Glutamatergic neuron (in vitro differentiated cells): ENCODE measurements around the gene CTBP2. TPM values are rescaled to one million over a fixed set of nuclear protein-coding genes. Genes with fewer than 3 reads are reported as not detected.

Experiments
- DNase-seq: peaks from one replicate; pipeline ENCODE4 v3.0.0; 2022
- H3K27ac Mint-ChIP-seq: one replicate; pipeline ENCODE4 v1.8.0; 2020; ENCODE audit warnings: mild to moderate bottlenecking, mixed read lengths, inconsistent platforms; ENCODE audit not compliant: unreplicated experiment
- H3K27me3 Mint-ChIP-seq: one replicate; pipeline ENCODE4 v1.8.0; 2020; ENCODE audit warnings: mild to moderate bottlenecking, moderate library complexity, mixed read lengths, inconsistent platforms; ENCODE audit not compliant: unreplicated experiment
- H3K36me3 Mint-ChIP-seq: one replicate; pipeline ENCODE4 v1.8.0; 2020; ENCODE audit warnings: mild to moderate bottlenecking, mixed read lengths, inconsistent platforms; ENCODE audit not compliant: unreplicated experiment
- H3K4me1 Mint-ChIP-seq: one replicate; pipeline ENCODE4 v1.8.0; 2020; ENCODE audit warnings: mild to moderate bottlenecking, low read depth, mixed read lengths, inconsistent platforms; ENCODE audit not compliant: unreplicated experiment
- H3K4me3 Mint-ChIP-seq: one replicate; pipeline ENCODE4 v1.8.0; 2020; ENCODE audit warnings: mild to moderate bottlenecking, mixed read lengths, inconsistent platforms; ENCODE audit not compliant: unreplicated experiment
- H3K9me3 Mint-ChIP-seq: one replicate; pipeline ENCODE4 v1.8.0; 2020; ENCODE audit warnings: mild to moderate bottlenecking, moderate library complexity, mixed read lengths, inconsistent platforms; ENCODE audit not compliant: unreplicated experiment
- CTCF ChIP-seq: fragments of 200-600 bp; sonication (generic); IDR thresholded peaks from one replicate; pipeline ENCODE4 v1.5.0; 2021; ENCODE audit not compliant: partially characterized antibody, unreplicated experiment
- total RNA-seq: library from RNA; stranded (reverse); fragmentation: NEBNext Ultra II Directional; extraction: Animal tissue kit (Norgen Biotek cat#: 25700); gene quantifications from one replicate; pipeline ENCODE4 v1.2.1, GENCODE V29; 2021; ENCODE audit not compliant: unreplicated experiment

Gene CTBP2
- total RNA-seq, 1 donor from 2014 or later, result 174 TPM

- H3K27me3 Mint-ChIP-seq, result peaks cover 22% of the 10 kb centered on the region
- DNase-seq, result no peak
- H3K4me3 Mint-ChIP-seq, result no peak overlapping the region
- peaks cover 16% of the 10 kb centered on the region for H3K9me3 Mint-ChIP-seq
- H3K4me1 Mint-ChIP-seq, result no peaks in the 10 kb centered on the region
- H3K36me3 Mint-ChIP-seq, result no peaks in the 10 kb centered on the region
- no peak for TF ChIP-seq CTCF
- H3K27ac Mint-ChIP-seq, result no peak overlapping the region
These were observed 166.5 kb downstream of the CTBP2 start for GRCh38 chr10:124993736-124994451.

GRCh38 chr10:124993345-124993708, 167.0 kb downstream of the CTBP2 start:
- peaks cover 22% of the 10 kb centered on the region for H3K27me3 Mint-ChIP-seq

GRCh38 chr10:124992462-124993344, 167.7 kb downstream of the CTBP2 start:
- H3K4me3 Mint-ChIP-seq, result no peak overlapping the region
- no peaks in the 10 kb centered on the region for H3K36me3 Mint-ChIP-seq
- H3K27ac Mint-ChIP-seq, result peak overlapping the region; percentile 77
- DNase-seq, result peak; percentile 58
- peaks cover 14% of the 10 kb centered on the region for H3K9me3 Mint-ChIP-seq
- H3K27me3 Mint-ChIP-seq, result peaks cover 20% of the 10 kb centered on the region
- H3K4me1 Mint-ChIP-seq, result no peaks in the 10 kb centered on the region
- peak; percentile 73 for TF ChIP-seq CTCF

More at GRCh38 chr10:124993345-124993708, 167.0 kb downstream of the CTBP2 start:
- Mint-ChIP-seq H3K9me3 (peaks cover 16% of the 10 kb centered on the region), H3K4me3 (no peak overlapping the region), H3K27ac (peak overlapping the region; percentile 77), H3K4me1 (no peaks in the 10 kb centered on the region), H3K36me3 (no peaks in the 10 kb centered on the region)
- no peak for DNase-seq
- TF ChIP-seq CTCF, result no peak

- Mint-ChIP-seq H3K9me3 (peaks cover 11% of the 10 kb centered on the region), H3K27me3 (peaks cover 16% of the 10 kb centered on the region), H3K4me3 (no peak overlapping the region), H3K27ac (no peak overlapping the region), H3K4me1 (no peaks in the 10 kb centered on the region), H3K36me3 (no peaks in the 10 kb centered on the region)
- DNase-seq, result no peak
- no peak for TF ChIP-seq CTCF
These were observed 168.5 kb downstream of the CTBP2 start for GRCh38 chr10:124991835-124992234.
